NCI-H774 (cell line): ENCODE measurements around the gene CPAMD8.

ENCODE experiments used
- DNase-seq: peaks from one replicate; lab custom pipeline; 2025; lab: John Stamatoyannopoulos, UW

The CPAMD8 gene

DNA sequence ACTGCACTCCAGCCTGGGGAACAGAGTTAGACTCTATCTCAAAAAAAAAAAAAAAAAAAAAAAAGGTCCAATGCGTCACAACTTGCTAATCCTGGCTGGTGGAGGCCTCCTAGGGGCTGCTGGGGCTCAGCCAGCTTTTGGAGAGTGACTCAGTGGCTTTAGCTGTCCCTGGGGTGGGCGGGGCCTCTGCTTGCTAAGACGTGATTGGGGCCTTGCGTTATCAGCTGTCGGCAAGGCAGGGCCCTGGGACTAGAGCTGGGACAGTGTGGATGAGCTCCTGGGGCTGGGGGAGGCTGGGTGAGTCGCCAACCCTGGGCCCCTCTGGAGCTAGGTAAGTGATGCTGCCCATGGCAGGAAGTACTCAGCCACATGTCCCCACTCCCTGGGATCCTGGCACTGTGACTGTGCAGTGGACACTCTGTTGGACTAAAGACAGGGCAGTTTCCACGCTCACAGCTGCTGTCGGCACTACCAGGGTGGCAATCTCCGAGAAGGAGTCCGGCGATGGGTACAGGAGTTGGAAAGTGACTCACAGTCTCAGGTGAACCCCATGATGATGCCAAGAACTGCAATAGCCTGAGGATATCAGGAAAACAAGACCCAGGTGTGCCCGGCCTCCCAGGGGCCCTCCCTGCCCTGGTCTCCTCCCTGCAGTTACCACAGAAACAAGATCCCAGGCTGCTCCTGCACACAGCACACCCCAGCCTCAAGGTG, 105.6 kb downstream of the CPAMD8 start:
- no peak for DNase-seq

DNA sequence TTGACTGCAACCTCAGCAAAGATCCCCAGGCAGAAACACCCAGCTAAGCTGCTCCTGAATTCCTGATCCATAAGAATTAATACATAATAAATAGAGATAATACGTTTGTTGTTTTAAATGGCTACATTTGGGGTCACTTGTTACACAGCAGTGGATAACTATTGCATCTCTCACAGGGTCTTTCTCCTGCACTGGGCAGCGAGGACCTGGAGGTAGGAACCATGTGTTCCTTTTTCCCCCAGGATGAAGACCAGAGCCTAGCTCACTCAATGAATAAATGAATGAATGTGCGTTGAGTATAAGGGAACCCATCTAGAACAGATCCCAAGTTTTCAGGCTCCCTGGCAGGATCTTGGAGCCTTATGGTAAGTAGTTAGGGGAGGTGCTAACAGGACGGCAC, 107.1 kb downstream of the CPAMD8 start:
- DNase-seq: no peak

DNA sequence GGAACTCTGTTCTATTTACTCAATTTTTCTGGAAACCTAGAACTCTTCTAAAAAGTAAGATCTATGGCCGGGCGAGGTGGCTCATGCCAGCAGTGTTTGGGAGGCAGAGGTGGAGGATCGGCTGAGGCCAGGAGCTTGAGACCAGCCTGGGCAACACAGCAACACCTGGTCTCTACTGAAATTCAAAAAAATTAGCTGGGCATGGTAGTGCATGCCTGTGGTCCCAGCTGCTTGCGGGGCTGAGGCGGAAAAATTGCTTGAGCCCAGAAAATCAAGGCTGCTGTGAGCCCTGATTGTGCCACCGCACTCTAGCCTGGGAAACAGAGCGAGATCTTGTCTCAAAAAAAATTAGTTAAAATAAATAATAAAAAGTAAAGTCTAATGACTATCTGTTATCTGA, 109.2 kb downstream of the CPAMD8 start:
- no peak for DNase-seq

DNA sequence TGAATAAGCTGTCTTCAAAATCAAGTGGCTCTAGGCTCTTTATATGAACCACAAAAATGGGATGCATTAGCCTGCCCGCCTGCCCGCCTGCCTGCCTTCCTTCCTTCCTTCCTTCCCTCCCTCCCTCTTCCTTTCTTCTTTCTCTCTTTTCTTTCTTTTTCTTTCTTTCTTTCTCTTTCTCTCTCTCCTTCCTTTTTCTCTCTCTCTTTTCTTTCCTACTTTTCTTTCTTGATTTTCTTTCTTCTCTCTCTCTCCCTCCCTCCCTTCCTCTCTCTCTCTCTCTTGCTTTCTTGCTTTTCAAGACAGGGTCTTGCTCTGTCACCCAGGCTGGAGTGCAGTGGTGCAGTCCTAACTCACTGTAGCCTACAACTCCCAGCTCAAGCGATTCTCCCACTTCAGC, 110.9 kb downstream of the CPAMD8 start:
- no peak for DNase-seq

- DNase-seq: no peak
Observed at GRCh38 chr19:16915135-16915534, 111.5 kb downstream of the CPAMD8 start.

DNA sequence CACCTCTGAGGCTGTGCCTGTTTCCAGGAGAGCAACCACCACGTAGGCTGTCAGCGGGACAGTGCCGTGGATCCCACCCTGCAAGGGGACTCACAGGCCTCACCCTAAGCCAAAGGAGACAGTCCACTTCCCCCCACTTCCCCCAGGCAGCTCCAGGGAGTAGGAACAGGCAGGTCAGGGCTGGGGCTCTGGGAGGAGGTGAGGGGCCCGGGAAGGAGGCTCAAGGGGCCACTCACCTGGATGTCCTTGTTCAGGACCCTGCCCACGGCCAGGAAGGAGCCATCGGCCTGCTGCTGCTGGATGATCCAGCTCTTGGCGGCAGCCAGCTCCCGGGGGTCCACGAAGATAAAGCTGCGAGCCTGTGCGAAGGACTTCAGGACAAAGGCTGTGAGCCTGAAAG, 112.2 kb downstream of the CPAMD8 start:
- no peak for DNase-seq

DNA sequence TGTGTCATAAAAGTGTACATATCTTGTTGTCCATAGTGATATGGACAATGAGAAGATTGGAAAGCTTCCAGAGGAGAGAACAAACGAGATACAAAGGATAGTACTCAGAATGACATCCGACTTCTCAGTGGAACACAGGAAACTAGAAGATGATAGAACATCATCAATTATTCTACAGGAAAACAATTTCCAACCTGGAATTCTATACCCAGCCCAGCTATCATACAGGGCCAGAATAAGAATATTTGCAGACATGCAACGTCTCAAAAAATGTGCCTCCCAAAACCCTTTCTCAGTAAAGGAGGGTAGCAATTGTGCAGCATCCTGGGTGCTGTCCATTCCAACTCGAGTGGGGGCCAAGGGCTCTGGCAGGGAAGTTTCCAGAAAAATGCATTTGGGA, 113.8 kb downstream of the CPAMD8 start:
- DNase-seq: no peak

DNA sequence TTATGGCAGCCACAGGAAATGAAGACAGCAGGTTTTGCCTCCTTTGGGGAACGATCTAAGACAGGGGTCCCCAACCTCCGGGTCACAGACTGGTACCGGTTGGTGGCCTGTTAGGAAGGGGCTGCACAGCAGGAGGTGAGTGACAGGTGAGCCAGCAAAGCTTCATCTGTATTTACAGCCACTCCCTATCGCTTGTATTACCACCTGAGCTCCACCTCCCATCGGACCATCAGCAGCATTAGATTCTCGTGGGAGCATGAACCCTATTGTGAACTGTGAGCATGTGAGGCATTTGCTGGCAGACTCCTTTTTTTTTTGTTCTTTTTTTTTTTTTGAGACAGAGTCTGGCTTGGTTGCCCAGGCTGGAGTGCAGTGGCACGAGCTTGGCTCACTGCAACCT, 115.6 kb downstream of the CPAMD8 start:
- no peak for DNase-seq

GRCh38 chr19:16908759-16909158, 117.9 kb downstream of the CPAMD8 start:
- DNase-seq: no peak

- DNase-seq: no peak
Observed at GRCh38 chr19:16904599-16904998, 122.0 kb downstream of the CPAMD8 start.

GRCh38 chr19:16903347-16903746, 123.3 kb downstream of the CPAMD8 start:
- no peak for DNase-seq

DNA sequence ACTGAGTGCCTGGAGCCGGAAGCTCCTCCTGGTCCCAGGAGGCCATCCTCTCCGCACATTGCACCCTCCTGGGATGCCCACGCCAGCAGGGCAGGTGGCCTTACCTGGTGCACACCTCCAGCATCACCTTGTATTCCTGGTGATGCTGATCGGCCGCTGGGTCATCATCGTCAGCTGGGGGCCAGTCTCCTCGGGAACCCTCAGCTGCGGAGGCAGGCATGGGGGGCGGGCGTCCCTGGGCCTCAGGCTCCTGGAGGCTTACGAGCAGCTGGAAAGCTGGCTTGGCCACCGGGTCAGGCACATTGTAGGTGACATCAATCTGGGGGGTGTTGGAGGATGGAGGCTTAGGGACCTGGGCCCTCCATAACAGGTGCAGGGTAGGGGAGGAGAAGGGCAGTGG, 124.1 kb downstream of the CPAMD8 start:
- no peak for DNase-seq

GRCh38 chr19:16901491-16902175, 125.0 kb downstream of the CPAMD8 start:
- no peak for DNase-seq

GRCh38 chr19:16899566-16900075, 127.0 kb downstream of the CPAMD8 start:
- no peak for DNase-seq

DNA sequence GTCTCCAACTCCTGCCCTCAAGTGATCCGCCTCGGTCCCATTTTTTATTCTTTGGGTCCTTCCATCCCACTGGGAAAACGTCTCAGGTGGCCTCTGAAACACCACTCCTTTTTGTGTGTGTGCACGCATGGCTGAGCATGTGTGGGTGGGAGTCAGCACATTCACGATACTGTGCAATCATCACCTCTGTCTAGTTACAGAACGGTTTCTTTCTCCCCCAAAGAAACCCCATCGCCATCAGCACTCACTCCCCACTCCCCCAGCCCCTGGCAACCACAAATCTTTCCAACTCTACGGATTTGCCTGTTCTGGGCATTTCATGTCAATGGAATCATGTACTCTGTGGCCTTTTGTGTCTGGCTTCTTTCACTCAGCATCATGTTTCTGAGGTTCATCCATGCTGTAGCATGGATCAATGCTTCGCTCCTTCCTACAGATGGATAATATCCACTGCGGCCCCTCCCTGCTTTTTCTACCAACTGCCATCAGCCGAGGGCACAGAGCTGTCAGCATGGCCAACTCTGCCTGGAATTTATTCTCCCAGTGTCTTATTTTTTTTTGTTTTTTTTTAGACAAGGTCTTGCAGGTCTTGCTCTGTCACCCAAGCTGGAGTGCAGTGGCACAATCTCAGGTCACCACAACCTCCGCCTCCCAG, 128.1 kb downstream of the CPAMD8 start:
- no peak for DNase-seq

DNA sequence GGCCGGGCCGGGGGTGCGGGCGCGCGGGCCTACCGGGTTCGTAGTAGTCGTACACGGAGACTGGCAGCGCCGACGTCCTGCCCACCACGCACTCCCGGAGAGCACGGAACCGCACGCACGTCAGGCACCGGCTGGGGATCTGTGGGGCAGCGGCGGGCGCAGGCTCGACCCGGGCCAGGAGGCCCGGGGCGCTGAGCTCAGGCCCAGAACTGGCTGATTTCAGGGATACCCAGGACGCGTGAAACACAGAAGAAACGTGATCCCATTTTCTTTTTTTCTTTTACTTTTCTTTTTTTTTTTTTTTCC, 128.8 kb downstream of the CPAMD8 start:
- no peak for DNase-seq

GRCh38 chr19:16897029-16897855, 129.4 kb downstream of the CPAMD8 start:
- DNase-seq: no peak

GRCh38 chr19:16896146-16897028, 130.2 kb downstream of the CPAMD8 start:
- DNase-seq: no peak

GRCh38 chr19:16895467-16896145, 131.0 kb downstream of the CPAMD8 start:
- DNase-seq: no peak

- no peak for DNase-seq
Observed at GRCh38 chr19:16894080-16894479, 132.5 kb downstream of the CPAMD8 start.

DNA sequence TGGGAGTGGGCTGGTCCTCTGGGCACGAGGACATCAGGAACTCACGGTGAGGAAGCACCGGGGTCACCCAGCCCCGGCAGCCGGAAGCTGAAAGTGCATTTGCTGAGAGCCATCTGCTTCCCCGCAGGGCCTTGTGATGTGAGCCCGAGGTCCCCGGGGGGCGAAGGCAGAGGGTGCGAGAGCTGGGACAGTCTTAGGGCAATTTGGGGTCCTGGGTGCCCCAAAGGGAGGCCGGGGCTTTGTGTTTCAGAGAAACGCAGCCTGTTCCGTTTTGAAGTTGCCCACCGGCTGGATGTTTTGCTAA, 133.0 kb downstream of the CPAMD8 start:
- DNase-seq: no peak
